ENCODE measurements around the gene HMGB1. TPM values are rescaled to one million over a fixed set of nuclear protein-coding genes. Genes with fewer than 3 reads are reported as not detected.

HMGB1 gene
- total RNA-seq, 4 donors from 2014 or later = 93.5 to 280 (median 154) TPM

DNA sequence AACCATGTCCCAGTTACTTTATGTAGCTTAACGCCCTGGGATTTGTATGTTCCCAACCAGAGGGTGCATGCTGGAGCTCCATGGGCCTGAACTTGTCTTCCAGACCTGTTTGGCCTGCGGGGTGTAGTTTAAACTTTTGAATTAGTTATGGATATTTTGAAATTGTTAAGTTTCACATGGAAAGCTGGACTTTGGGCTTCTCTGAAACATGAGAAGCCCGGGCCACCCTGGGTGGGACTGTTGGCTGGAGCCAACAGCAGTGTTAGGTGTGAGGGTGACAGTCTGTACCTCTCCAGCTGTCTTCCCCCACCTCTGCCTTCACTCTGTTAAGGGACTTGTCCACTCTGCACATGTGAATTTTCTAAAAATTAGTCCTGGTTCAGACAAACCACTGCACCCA, 41.8 kb downstream of the HMGB1 start:
- Histone ChIP-seq H3K4me1 (peaks cover 0 to 4% (median 2%) of the 10 kb centered on the region in 4 donors), H3K36me3 (no peaks in the 10 kb centered on the region), H3K9me3 (no peaks in the 10 kb centered on the region), H3K27ac (no peak overlapping the region), H3K27me3 (no peaks in the 10 kb centered on the region), H3K4me3 (no peak overlapping the region)
- TF ChIP-seq, protein P1, sequence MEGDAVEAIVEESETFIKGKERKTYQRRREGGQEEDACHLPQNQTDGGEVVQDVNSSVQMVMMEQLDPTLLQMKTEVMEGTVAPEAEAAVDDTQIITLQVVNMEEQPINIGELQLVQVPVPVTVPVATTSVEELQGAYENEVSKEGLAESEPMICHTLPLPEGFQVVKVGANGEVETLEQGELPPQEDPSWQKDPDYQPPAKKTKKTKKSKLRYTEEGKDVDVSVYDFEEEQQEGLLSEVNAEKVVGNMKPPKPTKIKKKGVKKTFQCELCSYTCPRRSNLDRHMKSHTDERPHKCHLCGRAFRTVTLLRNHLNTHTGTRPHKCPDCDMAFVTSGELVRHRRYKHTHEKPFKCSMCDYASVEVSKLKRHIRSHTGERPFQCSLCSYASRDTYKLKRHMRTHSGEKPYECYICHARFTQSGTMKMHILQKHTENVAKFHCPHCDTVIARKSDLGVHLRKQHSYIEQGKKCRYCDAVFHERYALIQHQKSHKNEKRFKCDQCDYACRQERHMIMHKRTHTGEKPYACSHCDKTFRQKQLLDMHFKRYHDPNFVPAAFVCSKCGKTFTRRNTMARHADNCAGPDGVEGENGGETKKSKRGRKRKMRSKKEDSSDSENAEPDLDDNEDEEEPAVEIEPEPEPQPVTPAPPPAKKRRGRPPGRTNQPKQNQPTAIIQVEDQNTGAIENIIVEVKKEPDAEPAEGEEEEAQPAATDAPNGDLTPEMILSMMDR (IDR thresholded peaks at IDR 0.05) = no peak
- TF ChIP-seq POLR2A (IDR thresholded peaks at IDR 0.05) = no peak
- DNase-seq = no peak

GRCh38 chr13:30422054-30422839, 43.5 kb downstream of the HMGB1 start, which contains the start of gene UBE2L5:
Gene UBE2L5 (plus strand): TSS chr13:30422493. CDS start chr13:30427991, 5,498 bp downstream.
- Histone ChIP-seq H3K36me3 (no peaks in the 10 kb centered on the region), H3K9me3 (no peaks in the 10 kb centered on the region), H3K4me3 (peak within 1 kb of the TSS; percentile 58 to 64 (median 62)), H3K27ac (peak within 1 kb of the TSS; percentile 74 to 90 (median 86)), H3K4me1 (peaks cover 0 to 4% (median 2%) of the 10 kb centered on the region in 4 donors), H3K27me3 (no peaks in the 10 kb centered on the region)
- DNase-seq = peak; percentile 72 to 89 (median 86)
- TF ChIP-seq, protein P1 (IDR thresholded peaks at IDR 0.05) = no peak
- peak; percentile 32 to 55 for TF ChIP-seq POLR2A (IDR thresholded peaks at IDR 0.05)

- no peaks in the 10 kb centered on the region for H3K27me3 ChIP-seq
- TF ChIP-seq, protein P1 (IDR thresholded peaks at IDR 0.05) = no peak
- TF ChIP-seq POLR2A (IDR thresholded peaks at IDR 0.05) = peak; percentile 45 to 55
- H3K9me3 ChIP-seq = no peaks in the 10 kb centered on the region
- H3K4me3 ChIP-seq = peak overlapping the region; percentile 58 to 64 (median 62)
- peak overlapping the region; percentile 74 to 90 (median 86) for H3K27ac ChIP-seq
- H3K4me1 ChIP-seq = peaks cover 0 to 4% (median 2%) of the 10 kb centered on the region in 4 donors
- H3K36me3 ChIP-seq = no peaks in the 10 kb centered on the region
- peak; percentile 64 to 85 (median 82) for DNase-seq
These were observed 44.4 kb downstream of the HMGB1 start for GRCh38 chr13:30421093-30422053.

DNA sequence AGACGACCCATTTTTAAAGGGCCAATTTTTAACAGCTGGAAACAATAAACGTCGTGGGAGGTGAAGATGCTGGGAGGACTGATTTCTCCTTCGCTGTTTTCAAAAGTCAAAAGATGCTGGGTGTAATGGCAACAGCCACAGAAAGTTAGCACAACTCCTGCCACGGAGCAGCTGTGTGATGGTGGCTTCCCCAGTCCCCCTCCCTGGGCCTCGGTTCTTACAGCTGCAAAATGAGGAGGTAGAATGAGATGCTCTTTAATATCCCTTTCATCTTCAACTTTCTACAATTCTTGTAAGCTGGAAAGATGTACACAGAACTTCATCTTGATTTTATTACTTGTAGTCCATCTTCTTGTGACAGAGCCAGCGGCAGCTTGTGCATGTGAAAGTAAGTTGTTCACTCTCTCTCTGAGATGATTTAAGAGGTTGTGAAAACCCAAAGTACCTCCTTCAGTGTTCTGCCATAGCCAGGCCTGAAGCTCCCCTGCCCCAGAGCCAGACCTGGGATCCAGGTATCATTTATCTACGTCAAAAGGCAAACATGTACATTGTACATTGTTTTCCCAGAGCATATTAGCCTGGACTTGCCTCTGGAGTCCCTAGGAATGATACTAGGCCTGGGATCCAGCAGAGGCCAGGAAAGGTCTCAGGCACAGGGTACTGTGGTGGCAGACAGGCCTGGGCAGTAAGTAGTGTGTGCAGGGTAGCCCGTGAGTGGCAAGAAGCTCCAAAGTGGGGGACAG, 46.8 kb downstream of the HMGB1 start:
- Histone ChIP-seq H3K9me3 (no peaks in the 10 kb centered on the region), H3K4me3 (no peak overlapping the region), H3K27me3 (no peaks in the 10 kb centered on the region), H3K4me1 (peaks cover 0 to 4% (median 2%) of the 10 kb centered on the region in 4 donors), H3K36me3 (no peaks in the 10 kb centered on the region), H3K27ac (no peak overlapping the region)
- DNase-seq = no peak
- TF ChIP-seq POLR2A (IDR thresholded peaks at IDR 0.05) = no peak
- TF ChIP-seq, protein P1 (IDR thresholded peaks at IDR 0.05) = no peak

Measured in Peyer's patch (tissue), 4 donors.